Prostate gland (tissue), 2 donors: ENCODE measurements around the gene IKZF4. TPM values are rescaled to one million over a fixed set of nuclear protein-coding genes. Genes with fewer than 3 reads are reported as not detected.

Source experiments
- DNase-seq: peaks from one replicate; pipeline ENCODE4 v3.0.0-alpha.2; 2019; ENCODE audit warnings: low spot score
- H3K27ac ChIP-seq, 2 donors: fragments of 200-600 bp; sonication (generic); 2 replicates each; pipeline ENCODE4 v1.5.1; 2017 to 2019
- H3K27me3 ChIP-seq: fragments of 200-600 bp; sonication (generic); replicated peaks from 2 replicates; pipeline ENCODE4 v1.5.1; 2019; ENCODE audit not compliant: insufficient read depth
- H3K36me3 ChIP-seq, 2 donors: fragments of 200-600 bp; sonication (generic); 1 replicate in 1 of 2; 2 replicates in 1 of 2; pipeline versions ENCODE4 v1.5.1 to v1.8.1; 2017 to 2019
- H3K4me1 ChIP-seq: fragments of 200-600 bp; sonication (generic); replicated peaks from 2 replicates; pipeline ENCODE4 v1.5.1; 2019
- H3K4me3 ChIP-seq, 2 donors: fragments of 200-600 bp; sonication (generic); 2 replicates each; pipeline ENCODE4 v1.5.1; 2017 to 2019
- H3K9me3 ChIP-seq: fragments of 200-600 bp; sonication (generic); 2 replicates; pipeline ENCODE4 v1.5.1; 2017
- POLR2A ChIP-seq: fragments of 450-650 bp; IDR thresholded peaks from one replicate; pipeline ENCODE4 v1.6.1; 2016; ENCODE audit warnings: antibody characterized with exemption, mild to moderate bottlenecking
- POLR2AphosphoS5 ChIP-seq: sonication (generic); formaldehyde crosslinking; IDR thresholded peaks from one replicate; pipeline ENCODE4 v1.6.1; 2017; ENCODE audit warnings: antibody characterized with exemption
- WGBS: methylation state at CpG from one replicate; pipeline ENCODE4 v1.1.5; 2018; 5-methylcytosine and 5-hydroxymethylcytosine counted together
- intact Hi-C: fragments of 100-400 bp; cut with DNase I; formaldehyde crosslinking; loops from one replicate; pipeline ENCODE4 v1.14.2; 2022
- total RNA-seq, 2 donors: library from RNA; depleted of rRNA; stranded (reverse); fragments of >200 nt; gene quantifications; one replicate each; pipeline ENCODE4 v1.1.0, GENCODE V29; 2016
- TF ChIP-seq, protein P1 (sequence below), 4 experiments: fragments of 200-600 bp in 2 of 4; fragments of 450-650 bp in 2 of 4; sonication (generic) in 2 of 4; IDR thresholded peaks; 1 replicate in 3 of 4; 2 replicates in 1 of 4; pipeline ENCODE4 v1.5.1; 2016 to 2019; ENCODE audit warnings: antibody characterized with exemption in 4 of 4, mild to moderate bottlenecking in 2 of 4, moderate library complexity in 2 of 4

Gene IKZF4
- total RNA-seq, 2 donors from 2014 or later = 2.2 to 6.2 TPM

DNA sequence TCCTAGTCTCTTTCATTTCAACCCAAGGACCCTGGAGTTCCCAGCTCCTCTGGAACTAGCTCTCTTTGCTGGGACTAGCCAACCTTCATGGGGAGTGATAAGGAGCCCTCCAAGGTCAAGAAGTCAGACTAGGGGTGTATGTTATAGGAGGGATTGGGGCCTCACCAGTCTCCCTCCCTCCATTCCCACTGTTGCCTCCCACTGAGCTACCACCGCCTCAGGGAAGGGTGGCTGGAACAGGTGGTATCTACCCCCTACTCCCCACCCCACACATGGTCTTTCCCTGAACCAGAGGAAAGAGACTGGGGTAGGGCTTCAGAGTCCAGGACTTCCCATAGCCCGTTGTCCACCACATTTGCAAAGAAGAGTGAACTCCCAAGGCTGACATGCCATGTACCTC, 61.5 kb downstream of the IKZF4 start:
- WGBS = 84% methylated on average over 2 of the region's 2 CpGs
- H3K9me3 ChIP-seq = no peaks in the 10 kb centered on the region
- H3K4me1 ChIP-seq = no peaks in the 10 kb centered on the region
- H3K36me3 ChIP-seq = no peaks in the 10 kb centered on the region
- peak overlapping the region; percentile 94 to 96 for H3K27ac ChIP-seq
- TF ChIP-seq POLR2AphosphoS5 = no peak
- TF ChIP-seq, protein P1, sequence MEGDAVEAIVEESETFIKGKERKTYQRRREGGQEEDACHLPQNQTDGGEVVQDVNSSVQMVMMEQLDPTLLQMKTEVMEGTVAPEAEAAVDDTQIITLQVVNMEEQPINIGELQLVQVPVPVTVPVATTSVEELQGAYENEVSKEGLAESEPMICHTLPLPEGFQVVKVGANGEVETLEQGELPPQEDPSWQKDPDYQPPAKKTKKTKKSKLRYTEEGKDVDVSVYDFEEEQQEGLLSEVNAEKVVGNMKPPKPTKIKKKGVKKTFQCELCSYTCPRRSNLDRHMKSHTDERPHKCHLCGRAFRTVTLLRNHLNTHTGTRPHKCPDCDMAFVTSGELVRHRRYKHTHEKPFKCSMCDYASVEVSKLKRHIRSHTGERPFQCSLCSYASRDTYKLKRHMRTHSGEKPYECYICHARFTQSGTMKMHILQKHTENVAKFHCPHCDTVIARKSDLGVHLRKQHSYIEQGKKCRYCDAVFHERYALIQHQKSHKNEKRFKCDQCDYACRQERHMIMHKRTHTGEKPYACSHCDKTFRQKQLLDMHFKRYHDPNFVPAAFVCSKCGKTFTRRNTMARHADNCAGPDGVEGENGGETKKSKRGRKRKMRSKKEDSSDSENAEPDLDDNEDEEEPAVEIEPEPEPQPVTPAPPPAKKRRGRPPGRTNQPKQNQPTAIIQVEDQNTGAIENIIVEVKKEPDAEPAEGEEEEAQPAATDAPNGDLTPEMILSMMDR (IDR thresholded peaks at IDR 0.05) = no peak
- H3K4me3 ChIP-seq = peak overlapping the region in 1 of 2 donors; percentile 69
- DNase-seq = no peak
- no peaks in the 10 kb centered on the region for H3K27me3 ChIP-seq
- intact Hi-C loops = no loop called here

DNA sequence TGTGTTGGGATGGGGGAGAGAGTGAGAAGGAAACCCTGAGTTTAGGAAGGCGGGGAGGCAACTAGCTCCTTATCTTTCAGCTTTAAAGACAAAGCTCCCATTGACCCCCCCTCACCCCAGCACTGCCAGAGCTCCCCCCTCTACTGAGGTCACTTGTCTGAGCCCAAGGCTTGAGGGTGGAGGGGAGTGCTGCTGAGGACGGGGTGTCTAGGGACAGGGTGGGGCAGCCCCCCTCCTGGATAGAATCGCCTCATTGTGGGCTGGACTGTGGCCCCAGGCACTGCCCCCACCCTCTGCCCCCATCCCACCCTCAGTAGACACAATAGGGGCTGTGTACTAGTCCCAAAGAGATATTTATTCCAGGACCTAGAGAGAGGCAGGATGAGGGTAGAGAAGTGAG, 62.1 kb downstream of the IKZF4 start:
- H3K4me1 ChIP-seq = no peaks in the 10 kb centered on the region
- no peak overlapping the region for H3K4me3 ChIP-seq
- no peaks in the 10 kb centered on the region for H3K27me3 ChIP-seq
- H3K9me3 ChIP-seq = no peaks in the 10 kb centered on the region
- TF ChIP-seq POLR2AphosphoS5 (no peak), POLR2A (no peak)
- TF ChIP-seq, protein P1 (IDR thresholded peaks at IDR 0.05) = no peak
- DNase-seq = no peak
- intact Hi-C loops = no loop called here
- no peaks in the 10 kb centered on the region for H3K36me3 ChIP-seq
- H3K27ac ChIP-seq = peak overlapping the region in 1 of 2 donors; percentile 94
- WGBS = 82% methylated on average over 3 of the region's 3 CpGs

DNA sequence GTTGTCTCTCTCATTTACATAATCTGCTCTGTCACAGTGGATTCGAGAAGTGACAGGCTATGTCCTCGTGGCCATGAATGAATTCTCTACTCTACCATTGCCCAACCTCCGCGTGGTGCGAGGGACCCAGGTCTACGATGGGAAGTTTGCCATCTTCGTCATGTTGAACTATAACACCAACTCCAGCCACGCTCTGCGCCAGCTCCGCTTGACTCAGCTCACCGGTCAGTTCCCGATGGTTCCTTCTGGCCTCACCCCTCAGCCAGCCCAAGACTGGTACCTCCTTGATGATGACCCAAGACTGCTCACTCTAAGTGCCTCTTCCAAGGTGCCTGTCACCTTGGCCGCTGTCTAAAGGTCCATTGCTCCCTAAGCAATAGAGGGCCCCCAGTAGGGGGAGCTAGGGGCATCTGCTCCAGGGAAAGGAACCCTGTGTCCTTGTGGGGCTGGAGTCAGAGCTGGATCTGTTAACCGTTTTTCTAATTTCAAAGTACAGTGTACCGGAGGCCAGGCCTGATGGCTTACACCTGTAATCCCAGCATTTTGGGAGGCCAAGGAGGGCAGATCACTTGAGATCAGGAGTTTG, 64.2 kb downstream of the IKZF4 start:
- intact Hi-C loops = no loop called here

DNA sequence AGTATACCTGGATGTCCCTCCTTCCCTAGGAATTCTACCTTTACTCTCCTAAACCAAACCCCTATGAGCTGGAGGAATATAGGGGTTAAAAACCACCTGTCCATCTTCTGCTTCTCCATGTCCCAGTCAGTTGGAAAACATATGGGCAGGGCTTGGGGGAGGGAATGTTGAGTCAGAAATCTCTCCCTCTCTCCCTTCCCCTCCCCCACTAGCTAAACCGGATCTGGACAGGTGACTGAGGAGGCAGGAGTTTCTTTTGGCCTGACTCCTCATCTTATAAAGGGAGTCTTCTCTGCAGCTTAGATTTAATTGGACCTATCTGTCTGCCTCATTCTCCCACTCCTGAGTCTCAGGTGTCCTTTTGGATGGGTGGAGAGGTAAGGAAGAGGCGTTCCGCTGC, 65.3 kb downstream of the IKZF4 start:
- WGBS = 59% methylated on average over 3 of the region's 3 CpGs
- H3K27me3 ChIP-seq = no peaks in the 10 kb centered on the region
- TF ChIP-seq POLR2AphosphoS5 = peak; percentile 97
- TF ChIP-seq POLR2A = no peak
- TF ChIP-seq, protein P1 (IDR thresholded peaks at IDR 0.05) = no peak
- intact Hi-C loops = no loop called here
- peak overlapping the region; percentile 79 to 88 for H3K27ac ChIP-seq
- no peaks in the 10 kb centered on the region for H3K36me3 ChIP-seq
- no peaks in the 10 kb centered on the region for H3K9me3 ChIP-seq
- H3K4me1 ChIP-seq = no peaks in the 10 kb centered on the region
- DNase-seq = peak; percentile 88
- H3K4me3 ChIP-seq = no peak overlapping the region

More for the DNA sequence above, 64.2 kb downstream of the IKZF4 start:
- H3K27me3 ChIP-seq = no peaks in the 10 kb centered on the region
- H3K36me3 ChIP-seq = no peaks in the 10 kb centered on the region
- no peaks in the 10 kb centered on the region for H3K9me3 ChIP-seq
- H3K4me1 ChIP-seq = no peaks in the 10 kb centered on the region
- 89% methylated on average over 15 of the region's 15 CpGs for WGBS
- TF ChIP-seq POLR2AphosphoS5 = no peak
- TF ChIP-seq POLR2A = no peak
- TF ChIP-seq, protein P1 (IDR thresholded peaks at IDR 0.05) = peak in 1 of 4 experiments; percentile 8
- DNase-seq = no peak
- H3K4me3 ChIP-seq = no peak overlapping the region
- H3K27ac ChIP-seq = peak overlapping the region in 1 of 2 donors; percentile 88

DNA sequence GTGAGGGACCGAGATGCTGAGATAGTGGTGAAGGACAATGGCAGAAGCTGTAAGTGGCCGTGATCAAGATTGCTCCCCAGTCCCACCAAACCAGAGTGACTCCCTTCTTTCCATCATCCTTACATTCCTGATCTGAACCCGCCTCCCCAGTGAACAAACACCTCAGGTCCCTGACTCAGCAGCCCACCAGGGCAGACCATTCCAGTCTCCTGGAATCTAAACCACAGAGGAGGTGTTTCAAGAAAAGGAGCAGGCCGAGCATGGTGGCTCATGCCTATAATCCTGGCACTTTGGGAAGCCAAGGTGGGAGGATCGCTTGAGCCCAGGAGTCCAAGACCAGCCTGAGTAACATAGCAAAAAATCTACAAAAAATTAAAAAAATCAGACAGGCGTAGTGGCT, 65.8 kb downstream of the IKZF4 start:
- Histone ChIP-seq H3K27ac (peak overlapping the region; percentile 79 to 88), H3K36me3 (no peaks in the 10 kb centered on the region), H3K4me3 (no peak overlapping the region), H3K4me1 (no peaks in the 10 kb centered on the region), H3K27me3 (no peaks in the 10 kb centered on the region), H3K9me3 (no peaks in the 10 kb centered on the region)
- no peak for DNase-seq
- TF ChIP-seq, protein P1 (IDR thresholded peaks at IDR 0.05) = no peak
- TF ChIP-seq POLR2AphosphoS5 (no peak), POLR2A (no peak)
- 94% methylated on average over 6 of the region's 6 CpGs for WGBS
- intact Hi-C loops = no loop called here
